Measurements from ENCODE around the gene NFKBIZ.

The NFKBIZ gene

GRCh38 chr3:101886626-101887025 lies 37.3 kb downstream of the NFKBIZ start:
- TF ChIP-seq, protein P1, sequence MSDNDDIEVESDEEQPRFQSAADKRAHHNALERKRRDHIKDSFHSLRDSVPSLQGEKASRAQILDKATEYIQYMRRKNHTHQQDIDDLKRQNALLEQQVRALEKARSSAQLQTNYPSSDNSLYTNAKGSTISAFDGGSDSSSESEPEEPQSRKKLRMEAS (IDR thresholded peaks at IDR 0.05), result no peak

DNA sequence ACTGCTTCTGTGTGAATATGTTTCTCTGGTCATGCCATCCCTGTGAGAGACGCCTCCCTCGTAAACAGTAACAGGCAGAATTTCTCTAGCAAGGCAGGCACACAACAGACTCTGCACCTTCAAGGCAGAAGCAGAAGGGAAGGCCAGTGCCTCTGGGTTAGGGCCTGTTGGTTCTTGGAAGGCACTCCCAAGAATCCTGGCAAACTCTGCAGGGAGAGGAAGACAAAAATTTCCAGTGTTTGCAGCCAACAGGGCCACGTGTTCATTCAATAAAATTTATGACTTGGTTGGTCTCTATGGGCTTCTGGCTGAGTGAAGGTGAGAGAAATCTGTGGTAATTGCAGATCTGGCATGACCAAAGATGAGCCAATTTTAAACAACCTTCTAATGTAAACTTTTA lies 39.3 kb downstream of the NFKBIZ start:
- no peak for TF ChIP-seq EGR1 (IDR thresholded peaks at IDR 0.05)
- TF ChIP-seq RAD21 (IDR thresholded peaks at IDR 0.05; ENCODE audit: low read depth), result no peak
- no peak for TF ChIP-seq TCF12 (IDR thresholded peaks at IDR 0.05; ENCODE audit: low read depth)
- no peak for TF ChIP-seq CREB1 (IDR thresholded peaks at IDR 0.05; ENCODE audit: low read depth)
- no peak for TF ChIP-seq FOXM1 (IDR thresholded peaks at IDR 0.05; ENCODE audit: borderline replicate concordance, low read depth)
- TF ChIP-seq CEBPB (IDR thresholded peaks at IDR 0.05), result no peak

DNA sequence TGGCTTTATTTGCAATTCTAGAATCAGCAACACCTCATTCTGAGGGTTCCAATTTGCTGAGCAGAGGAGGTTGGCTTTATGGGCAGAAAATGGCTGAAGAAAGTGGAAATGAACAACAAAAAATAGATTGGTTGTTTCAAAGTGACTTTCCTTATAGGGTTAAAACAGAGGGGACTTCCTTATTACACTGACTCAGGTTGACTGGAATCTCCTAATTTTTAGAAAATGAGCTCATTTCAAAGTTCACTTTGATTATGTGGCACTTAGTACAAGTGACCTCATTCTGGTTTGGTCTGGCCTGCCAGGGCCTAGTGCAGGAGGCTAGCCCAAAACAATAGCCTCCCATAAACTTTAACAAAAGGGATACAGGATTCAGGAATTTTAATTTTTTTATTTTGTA lies 41.4 kb downstream of the NFKBIZ start:
- TF ChIP-seq TCF12 (IDR thresholded peaks at IDR 0.05; ENCODE audit: low read depth), result no peak
- TF ChIP-seq, protein P2, sequence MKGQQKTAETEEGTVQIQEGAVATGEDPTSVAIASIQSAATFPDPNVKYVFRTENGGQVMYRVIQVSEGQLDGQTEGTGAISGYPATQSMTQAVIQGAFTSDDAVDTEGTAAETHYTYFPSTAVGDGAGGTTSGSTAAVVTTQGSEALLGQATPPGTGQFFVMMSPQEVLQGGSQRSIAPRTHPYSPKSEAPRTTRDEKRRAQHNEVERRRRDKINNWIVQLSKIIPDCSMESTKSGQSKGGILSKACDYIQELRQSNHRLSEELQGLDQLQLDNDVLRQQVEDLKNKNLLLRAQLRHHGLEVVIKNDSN (IDR thresholded peaks at IDR 0.05), result no peak

GRCh38 chr3:101892648-101893047 lies 43.3 kb downstream of the NFKBIZ start:
- TF ChIP-seq, protein P1 (IDR thresholded peaks at IDR 0.05), result no peak
- TF ChIP-seq CREB1 (IDR thresholded peaks at IDR 0.05; ENCODE audit: low read depth), result no peak

GRCh38 chr3:101896083-101896757 lies 46.9 kb downstream of the NFKBIZ start:
- no peak for TF ChIP-seq TAF1 (IDR thresholded peaks at IDR 0.05; ENCODE audit: low read depth)

- no peak for TF ChIP-seq NFIC (IDR thresholded peaks at IDR 0.05)
- TF ChIP-seq RAD21 (IDR thresholded peaks at IDR 0.05; ENCODE audit: low read depth), result no peak
- TF ChIP-seq CEBPB (IDR thresholded peaks at IDR 0.05), result no peak
- TF ChIP-seq TAF1 (IDR thresholded peaks at IDR 0.05; ENCODE audit: low read depth), result no peak
- no peak for TF ChIP-seq TEAD4 (IDR thresholded peaks at IDR 0.05)
Observed at GRCh38 chr3:101897013-101897412, 47.7 kb downstream of the NFKBIZ start.

DNA sequence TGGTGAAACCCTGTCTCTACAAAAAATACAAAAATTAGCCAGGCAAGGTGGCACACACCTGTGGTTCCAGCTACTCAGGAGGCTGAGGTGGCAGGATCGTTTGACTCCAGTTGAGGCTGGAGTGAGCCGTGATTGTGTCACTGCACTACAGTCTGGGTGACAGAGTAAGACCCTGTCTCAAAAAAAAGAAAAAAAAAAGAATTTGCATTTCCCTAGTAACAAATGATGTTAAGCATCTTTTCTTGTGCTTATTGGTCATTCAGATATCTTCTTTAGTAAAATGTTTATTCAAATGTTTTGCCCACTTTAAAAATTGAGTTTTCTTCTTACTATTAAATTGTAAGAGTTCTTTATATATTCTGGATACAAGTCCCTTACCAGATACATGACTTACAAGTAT lies 48.7 kb downstream of the NFKBIZ start:
- TF ChIP-seq RAD21 (IDR thresholded peaks at IDR 0.05; ENCODE audit: low read depth), result no peak

GRCh38 chr3:101898752-101899169 lies 49.4 kb downstream of the NFKBIZ start:
- TF ChIP-seq EP300 (IDR thresholded peaks at IDR 0.05; ENCODE audit: borderline replicate concordance), result no peak

GRCh38 chr3:101900316-101900715 lies 51.0 kb downstream of the NFKBIZ start:
- TF ChIP-seq, protein P1 (IDR thresholded peaks at IDR 0.05), result no peak
- TF ChIP-seq, protein P2 (IDR thresholded peaks at IDR 0.05), result no peak
- TF ChIP-seq FOXM1 (IDR thresholded peaks at IDR 0.05; ENCODE audit: borderline replicate concordance, low read depth) (no peak), TAF1 (IDR thresholded peaks at IDR 0.05; ENCODE audit: low read depth) (no peak), ZBTB7A (IDR thresholded peaks at IDR 0.05; ENCODE audit: low read depth) (no peak), CREB1 (IDR thresholded peaks at IDR 0.05; ENCODE audit: low read depth) (no peak), TEAD4 (IDR thresholded peaks at IDR 0.05) (no peak), EP300 (IDR thresholded peaks at IDR 0.05; ENCODE audit: borderline replicate concordance) (no peak), CEBPB (IDR thresholded peaks at IDR 0.05) (no peak), RAD21 (IDR thresholded peaks at IDR 0.05; ENCODE audit: low read depth) (no peak), NFIC (IDR thresholded peaks at IDR 0.05) (no peak), TCF12 (IDR thresholded peaks at IDR 0.05; ENCODE audit: low read depth) (no peak), YY1 (IDR thresholded peaks at IDR 0.05; ENCODE audit: low read depth) (no peak), EGR1 (IDR thresholded peaks at IDR 0.05) (no peak)
- TF ChIP-seq, protein P3, sequence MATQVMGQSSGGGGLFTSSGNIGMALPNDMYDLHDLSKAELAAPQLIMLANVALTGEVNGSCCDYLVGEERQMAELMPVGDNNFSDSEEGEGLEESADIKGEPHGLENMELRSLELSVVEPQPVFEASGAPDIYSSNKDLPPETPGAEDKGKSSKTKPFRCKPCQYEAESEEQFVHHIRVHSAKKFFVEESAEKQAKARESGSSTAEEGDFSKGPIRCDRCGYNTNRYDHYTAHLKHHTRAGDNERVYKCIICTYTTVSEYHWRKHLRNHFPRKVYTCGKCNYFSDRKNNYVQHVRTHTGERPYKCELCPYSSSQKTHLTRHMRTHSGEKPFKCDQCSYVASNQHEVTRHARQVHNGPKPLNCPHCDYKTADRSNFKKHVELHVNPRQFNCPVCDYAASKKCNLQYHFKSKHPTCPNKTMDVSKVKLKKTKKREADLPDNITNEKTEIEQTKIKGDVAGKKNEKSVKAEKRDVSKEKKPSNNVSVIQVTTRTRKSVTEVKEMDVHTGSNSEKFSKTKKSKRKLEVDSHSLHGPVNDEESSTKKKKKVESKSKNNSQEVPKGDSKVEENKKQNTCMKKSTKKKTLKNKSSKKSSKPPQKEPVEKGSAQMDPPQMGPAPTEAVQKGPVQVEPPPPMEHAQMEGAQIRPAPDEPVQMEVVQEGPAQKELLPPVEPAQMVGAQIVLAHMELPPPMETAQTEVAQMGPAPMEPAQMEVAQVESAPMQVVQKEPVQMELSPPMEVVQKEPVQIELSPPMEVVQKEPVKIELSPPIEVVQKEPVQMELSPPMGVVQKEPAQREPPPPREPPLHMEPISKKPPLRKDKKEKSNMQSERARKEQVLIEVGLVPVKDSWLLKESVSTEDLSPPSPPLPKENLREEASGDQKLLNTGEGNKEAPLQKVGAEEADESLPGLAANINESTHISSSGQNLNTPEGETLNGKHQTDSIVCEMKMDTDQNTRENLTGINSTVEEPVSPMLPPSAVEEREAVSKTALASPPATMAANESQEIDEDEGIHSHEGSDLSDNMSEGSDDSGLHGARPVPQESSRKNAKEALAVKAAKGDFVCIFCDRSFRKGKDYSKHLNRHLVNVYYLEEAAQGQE (IDR thresholded peaks at IDR 0.05; ENCODE audit: low read depth), result no peak
